Stomach (tissue), 4 donors: ENCODE results near the gene NCAM1.

Experiments used
- CTCF ChIP-seq, 7 experiments: fragments of 450-650 bp in 4 of 7; fragments of 200-600 bp in 3 of 7; sonication (generic) in 3 of 7; IDR thresholded peaks; one replicate each; pipeline ENCODE4 v1.5.1; 2016 to 2019; ENCODE audit warnings: antibody characterized with exemption in 7 of 7, control low read depth in 2 of 7, mild to moderate bottlenecking in 1 of 7
- POLR2A ChIP-seq, 4 donors: fragments of 450-650 bp; IDR thresholded peaks; one replicate each; pipeline ENCODE4 v1.6.1; 2016; ENCODE audit warnings: antibody characterized with exemption in 4 of 4, control low read depth in 2 of 4, mild to moderate bottlenecking in 1 of 4, moderate library complexity in 1 of 4

DNA sequence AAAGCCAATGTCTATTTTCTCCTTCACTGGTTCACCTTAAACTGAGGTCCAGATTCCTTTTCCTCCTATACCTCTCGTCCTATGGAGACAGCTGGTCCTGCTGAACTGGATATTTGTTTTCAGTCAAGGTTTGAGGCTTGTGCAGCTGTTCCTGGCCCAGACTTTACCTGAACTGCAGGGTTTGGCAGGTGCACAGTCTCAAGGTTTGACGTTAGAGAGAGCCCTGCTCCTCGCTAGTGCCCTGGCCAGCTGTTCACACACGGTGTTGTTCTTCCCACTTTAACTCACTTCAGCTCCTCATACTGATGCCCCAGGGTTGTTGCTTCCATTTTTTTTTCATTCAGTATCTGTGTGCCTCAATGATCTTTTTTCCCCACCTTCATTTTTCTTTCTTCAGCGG is 279.2 kb downstream of the NCAM1 start:
- no peak for TF ChIP-seq CTCF (IDR thresholded peaks at IDR 0.05)
- no peak for TF ChIP-seq POLR2A (IDR thresholded peaks at IDR 0.05)
